Keratinocyte (primary cell): ENCODE data around the gene BOLA3.

Experiments
- EZH2 ChIP-seq: IDR thresholded peaks from one replicate; pipeline ENCODE4 v1.6.1; 2012; ENCODE audit warnings: inconsistent platforms, mild to moderate bottlenecking, low read length, moderate library complexity
- TF ChIP-seq, protein P1 (sequence below), 3 experiments: IDR thresholded peaks in 1 of 3; conservative IDR thresholded peaks in 1 of 3; optimal IDR thresholded peaks in 1 of 3; 2 replicates in 2 of 3; 3 replicates in 1 of 3; pipeline versions ENCODE3 to v1.5.1; 2011; ENCODE audit warnings: low read length in 3 of 3, mild to moderate bottlenecking in 3 of 3, moderate library complexity in 2 of 3, control low read depth in 1 of 3, inconsistent platforms in 1 of 3; ENCODE audit not compliant: insufficient read depth in 2 of 3; ENCODE audit errors: extremely low read depth in 1 of 3

DNA sequence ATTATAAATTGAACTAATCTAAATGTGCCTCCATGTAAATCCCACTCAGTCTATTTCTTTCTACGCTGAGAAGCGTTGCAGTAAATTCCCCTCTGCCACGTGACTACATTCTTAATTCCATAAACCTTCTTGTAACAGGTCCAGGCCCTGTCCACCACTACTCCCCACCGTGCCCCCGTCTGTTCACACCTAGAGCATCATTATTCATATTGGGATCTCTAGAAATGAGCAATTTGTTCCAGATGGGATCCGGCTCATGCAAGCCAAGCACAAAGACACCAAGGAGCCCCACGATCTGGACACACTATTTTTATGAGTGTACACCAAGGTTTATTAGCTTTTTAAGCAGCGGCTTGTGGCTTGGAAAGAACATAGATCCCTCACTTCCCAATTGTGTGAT is 38.2 kb downstream of the BOLA3 start:
- TF ChIP-seq, protein P1, sequence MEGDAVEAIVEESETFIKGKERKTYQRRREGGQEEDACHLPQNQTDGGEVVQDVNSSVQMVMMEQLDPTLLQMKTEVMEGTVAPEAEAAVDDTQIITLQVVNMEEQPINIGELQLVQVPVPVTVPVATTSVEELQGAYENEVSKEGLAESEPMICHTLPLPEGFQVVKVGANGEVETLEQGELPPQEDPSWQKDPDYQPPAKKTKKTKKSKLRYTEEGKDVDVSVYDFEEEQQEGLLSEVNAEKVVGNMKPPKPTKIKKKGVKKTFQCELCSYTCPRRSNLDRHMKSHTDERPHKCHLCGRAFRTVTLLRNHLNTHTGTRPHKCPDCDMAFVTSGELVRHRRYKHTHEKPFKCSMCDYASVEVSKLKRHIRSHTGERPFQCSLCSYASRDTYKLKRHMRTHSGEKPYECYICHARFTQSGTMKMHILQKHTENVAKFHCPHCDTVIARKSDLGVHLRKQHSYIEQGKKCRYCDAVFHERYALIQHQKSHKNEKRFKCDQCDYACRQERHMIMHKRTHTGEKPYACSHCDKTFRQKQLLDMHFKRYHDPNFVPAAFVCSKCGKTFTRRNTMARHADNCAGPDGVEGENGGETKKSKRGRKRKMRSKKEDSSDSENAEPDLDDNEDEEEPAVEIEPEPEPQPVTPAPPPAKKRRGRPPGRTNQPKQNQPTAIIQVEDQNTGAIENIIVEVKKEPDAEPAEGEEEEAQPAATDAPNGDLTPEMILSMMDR (optimal IDR thresholded peaks at IDR 0.05 in 1 of 3, IDR thresholded peaks at IDR 0.05 in 1 of 3, conservative IDR thresholded peaks at IDR 0.05 in 1 of 3; ENCODE audit: extremely low read depth in 1 of 3, insufficient read depth in 2 of 3, low read length in 3 of 3), result no peak
- no peak for TF ChIP-seq EZH2
